Measurements from ENCODE around the gene GALNT16. TPM values are rescaled to one million over a fixed set of nuclear protein-coding genes. Genes with fewer than 3 reads are reported as not detected.

Gene GALNT16
- total RNA-seq, 1 donor from 2014 or later, result not detected

- Mint-ChIP-seq H3K4me1 (peaks cover 32% of the 10 kb centered on the region), H3K27me3 (no peaks in the 10 kb centered on the region), H3K4me3 (peak overlapping the region; percentile 72), H3K36me3 (ENCODE audit: low read depth) (no peaks in the 10 kb centered on the region), H3K27ac (peak overlapping the region; percentile 84), H3K9me3 (no peaks in the 10 kb centered on the region)
- DNase-seq, result peak; percentile 93
- intact Hi-C loops (cut with micrococcal nuclease), result loop anchor here (2.0 kb wide), 1 partner anchor 44 kb away; the partner anchor contains the start of genes ERH and SLC39A9
These were observed 94.6 kb downstream of the GALNT16 start for GRCh38 chr14:69354383-69355153.

- no peaks in the 10 kb centered on the region for H3K9me3 Mint-ChIP-seq
- DNase-seq, result no peak
- H3K27ac Mint-ChIP-seq, result peak overlapping the region; percentile 84
- no peaks in the 10 kb centered on the region for H3K27me3 Mint-ChIP-seq
- H3K4me1 Mint-ChIP-seq, result peaks cover 32% of the 10 kb centered on the region
- intact Hi-C loops (cut with micrococcal nuclease), result loop anchor here (2.0 kb wide), 1 partner anchor 44 kb away; the partner anchor contains the start of genes ERH and SLC39A9
- no peaks in the 10 kb centered on the region for H3K36me3 Mint-ChIP-seq (ENCODE audit: low read depth)
- H3K4me3 Mint-ChIP-seq, result peak overlapping the region; percentile 72
These were observed 95.2 kb downstream of the GALNT16 start for GRCh38 chr14:69355154-69355597.

- H3K9me3 Mint-ChIP-seq, result no peaks in the 10 kb centered on the region
These were observed 95.8 kb downstream of the GALNT16 start for GRCh38 chr14:69355607-69356281.

GRCh38 chr14:69356903-69357543 is 97.1 kb downstream of the GALNT16 start:
- intact Hi-C loops (cut with micrococcal nuclease), result no loop called here
- DNase-seq, result no peak
- Mint-ChIP-seq H3K36me3 (ENCODE audit: low read depth) (no peaks in the 10 kb centered on the region), H3K4me3 (no peak overlapping the region), H3K27me3 (no peaks in the 10 kb centered on the region), H3K4me1 (peaks cover 35% of the 10 kb centered on the region), H3K27ac (no peak overlapping the region), H3K9me3 (no peaks in the 10 kb centered on the region)

More at GRCh38 chr14:69355607-69356281, 95.8 kb downstream of the GALNT16 start:
- intact Hi-C loops (cut with micrococcal nuclease), result loop anchor here (2.0 kb wide), 1 partner anchor 43 kb away; the partner anchor contains the start of genes ERH and SLC39A9
- H3K4me1 Mint-ChIP-seq, result peaks cover 32% of the 10 kb centered on the region
- H3K4me3 Mint-ChIP-seq, result no peak overlapping the region
- no peak for DNase-seq
- no peaks in the 10 kb centered on the region for H3K36me3 Mint-ChIP-seq (ENCODE audit: low read depth)
- no peaks in the 10 kb centered on the region for H3K27me3 Mint-ChIP-seq
- peak overlapping the region; percentile 84 for H3K27ac Mint-ChIP-seq

- Mint-ChIP-seq H3K27me3 (no peaks in the 10 kb centered on the region), H3K4me1 (peaks cover 35% of the 10 kb centered on the region), H3K4me3 (no peak overlapping the region), H3K9me3 (no peaks in the 10 kb centered on the region), H3K27ac (peak overlapping the region; percentile 3), H3K36me3 (ENCODE audit: low read depth) (no peaks in the 10 kb centered on the region)
- intact Hi-C loops (cut with micrococcal nuclease), result no loop called here
- DNase-seq, result no peak
These were observed 97.7 kb downstream of the GALNT16 start for GRCh38 chr14:69357544-69358200.

GRCh38 chr14:69358233-69358963 is 98.4 kb downstream of the GALNT16 start:
- no peak overlapping the region for H3K4me3 Mint-ChIP-seq

GRCh38 chr14:69358966-69359365 is 99.0 kb downstream of the GALNT16 start:
- intact Hi-C loops (cut with micrococcal nuclease), result no loop called here
- no peaks in the 10 kb centered on the region for H3K9me3 Mint-ChIP-seq
- no peak for DNase-seq
- no peaks in the 10 kb centered on the region for H3K27me3 Mint-ChIP-seq
- H3K36me3 Mint-ChIP-seq (ENCODE audit: low read depth), result no peaks in the 10 kb centered on the region
- H3K4me1 Mint-ChIP-seq, result peaks cover 30% of the 10 kb centered on the region
- H3K27ac Mint-ChIP-seq, result peak overlapping the region; percentile 19
- no peak overlapping the region for H3K4me3 Mint-ChIP-seq

More at GRCh38 chr14:69358233-69358963, 98.4 kb downstream of the GALNT16 start:
- intact Hi-C loops (cut with micrococcal nuclease), result no loop called here
- Mint-ChIP-seq H3K9me3 (no peaks in the 10 kb centered on the region), H3K4me1 (peaks cover 34% of the 10 kb centered on the region), H3K27ac (peak overlapping the region; percentile 19), H3K27me3 (no peaks in the 10 kb centered on the region), H3K36me3 (ENCODE audit: low read depth) (no peaks in the 10 kb centered on the region)
- DNase-seq, result no peak

- intact Hi-C loops (cut with micrococcal nuclease), result no loop called here
- no peak for DNase-seq
- Mint-ChIP-seq H3K4me1 (peaks cover 17% of the 10 kb centered on the region), H3K4me3 (no peak overlapping the region), H3K36me3 (ENCODE audit: low read depth) (no peaks in the 10 kb centered on the region), H3K9me3 (no peaks in the 10 kb centered on the region), H3K27me3 (no peaks in the 10 kb centered on the region), H3K27ac (no peak overlapping the region)
These were observed 100.6 kb downstream of the GALNT16 start for GRCh38 chr14:69360438-69361108.

- H3K27me3 Mint-ChIP-seq, result no peaks in the 10 kb centered on the region
- H3K4me3 Mint-ChIP-seq, result no peak overlapping the region
- no peaks in the 10 kb centered on the region for H3K36me3 Mint-ChIP-seq (ENCODE audit: low read depth)
- H3K4me1 Mint-ChIP-seq, result peaks cover 13% of the 10 kb centered on the region
- no peaks in the 10 kb centered on the region for H3K9me3 Mint-ChIP-seq
- DNase-seq, result no peak
- H3K27ac Mint-ChIP-seq, result no peak overlapping the region
- intact Hi-C loops (cut with micrococcal nuclease), result no loop called here
These were observed 103.1 kb downstream of the GALNT16 start for GRCh38 chr14:69363055-69363454.

- H3K4me3 Mint-ChIP-seq, result no peak overlapping the region
- no peak overlapping the region for H3K27ac Mint-ChIP-seq
- H3K36me3 Mint-ChIP-seq (ENCODE audit: low read depth), result peaks cover under 1% of the 10 kb centered on the region
- intact Hi-C loops (cut with micrococcal nuclease), result no loop called here
- no peak for DNase-seq
- no peaks in the 10 kb centered on the region for H3K27me3 Mint-ChIP-seq
- H3K4me1 Mint-ChIP-seq, result peaks cover 4% of the 10 kb centered on the region
- H3K9me3 Mint-ChIP-seq, result no peaks in the 10 kb centered on the region
These were observed 104.0 kb downstream of the GALNT16 start for GRCh38 chr14:69363964-69364363.

- no peak for DNase-seq
- intact Hi-C loops (cut with micrococcal nuclease), result no loop called here
- no peaks in the 10 kb centered on the region for H3K27me3 Mint-ChIP-seq
- peaks cover 5% of the 10 kb centered on the region for H3K36me3 Mint-ChIP-seq (ENCODE audit: low read depth)
- H3K9me3 Mint-ChIP-seq, result no peaks in the 10 kb centered on the region
- H3K4me3 Mint-ChIP-seq, result no peak overlapping the region
- peaks cover 3% of the 10 kb centered on the region for H3K4me1 Mint-ChIP-seq
- H3K27ac Mint-ChIP-seq, result no peak overlapping the region
These were observed 104.4 kb downstream of the GALNT16 start for GRCh38 chr14:69364378-69364777.

GRCh38 chr14:69366069-69366468 is 106.1 kb downstream of the GALNT16 start:
- H3K27ac Mint-ChIP-seq, result no peak overlapping the region

More at GRCh38 chr14:69366069-69366468, 106.1 kb downstream of the GALNT16 start:
- H3K4me3 Mint-ChIP-seq, result no peak overlapping the region
- intact Hi-C loops (cut with micrococcal nuclease), result no loop called here
- H3K27me3 Mint-ChIP-seq, result no peaks in the 10 kb centered on the region
- H3K36me3 Mint-ChIP-seq (ENCODE audit: low read depth), result peaks cover 5% of the 10 kb centered on the region
- no peak for DNase-seq
- H3K4me1 Mint-ChIP-seq, result peaks cover 2% of the 10 kb centered on the region
- H3K9me3 Mint-ChIP-seq, result no peaks in the 10 kb centered on the region

All from activated CD4-positive, alpha-beta T cell treated with anti-CD3 and anti-CD28 coated beads, Interleukin-2, amount 10 ng/mL, durations not matched to agents 24 days and 14 days (primary cell).